GM18951 (cell line): Measurements from ENCODE around the gene TMEM88.
A peak's percentile ranks its signal among the peaks of the same experiment; 100 is the strongest.

Experiments used
- POLR2A ChIP-seq: IDR thresholded peaks from 4 replicates; pipeline ENCODE4 v1.6.1; 2011; ENCODE audit warnings: mild to moderate bottlenecking; ENCODE audit not compliant: insufficient read length, insufficient read depth; ENCODE audit errors: extremely low read depth
- in situ Hi-C: fragments of 300-500 bp; cut with MboI; formaldehyde crosslinking; loops from one replicate; pipeline ENCODE4 v1.12.0; 2022; ENCODE audit warnings: low sequenced_read_pairs, mixed read lengths, inconsistent platforms; ENCODE audit not compliant: unreplicated experiment

TMEM88 gene

GRCh38 chr17:7851438-7852261, 3.2 kb upstream of the TMEM88 start:
- in situ Hi-C loops: no loop called here
- peak; percentile 59 for TF ChIP-seq POLR2A

- no peak for TF ChIP-seq POLR2A
- in situ Hi-C loops: no loop called here
These were observed 2.6 kb upstream of the TMEM88 start for GRCh38 chr17:7852262-7852670.

- in situ Hi-C loops: no loop called here
- no peak for TF ChIP-seq POLR2A
These were observed 1.8 kb upstream of the TMEM88 start for GRCh38 chr17:7852919-7853690.

- in situ Hi-C loops: no loop called here
- no peak for TF ChIP-seq POLR2A
These were observed 1.2 kb upstream of the TMEM88 start for GRCh38 chr17:7853691-7854038.

- no peak for TF ChIP-seq POLR2A
- in situ Hi-C loops: no loop called here
These were observed 638 bp upstream of the TMEM88 start for GRCh38 chr17:7854078-7854777.

GRCh38 chr17:7855660-7856010, 769 bp downstream of the TMEM88 start:
- TF ChIP-seq POLR2A: no peak
- in situ Hi-C loops: no loop called here

- in situ Hi-C loops: no loop called here
These were observed 1.3 kb downstream of the TMEM88 start for GRCh38 chr17:7856011-7856810.

GRCh38 chr17:7856811-7857712, 2.2 kb downstream of the TMEM88 start, which contains the start of gene NAA38:
Gene NAA38, minus strand, starts transcription at chr17:7857559. Its CDS starts 96 bp downstream, at chr17:7857463.
- in situ Hi-C loops: no loop called here
- TF ChIP-seq POLR2A: peak; percentile 77

More at GRCh38 chr17:7856011-7856810, 1.3 kb downstream of the TMEM88 start:
- peak; percentile 18 for TF ChIP-seq POLR2A

GRCh38 chr17:7857713-7858521, 3.1 kb downstream of the TMEM88 start, which contains the start of gene CYB5D1:
Gene CYB5D1, plus strand, starts transcription at chr17:7858003. Its CDS starts 132 bp downstream, at chr17:7858135.
- in situ Hi-C loops: no loop called here
- TF ChIP-seq POLR2A: no peak

- in situ Hi-C loops: no loop called here
- TF ChIP-seq POLR2A: no peak
These were observed 3.6 kb downstream of the TMEM88 start for GRCh38 chr17:7858522-7858810.

GRCh38 chr17:7859028-7859427, 4.2 kb downstream of the TMEM88 start:
- no peak for TF ChIP-seq POLR2A
- in situ Hi-C loops: no loop called here
